Renal cortex interstitium (tissue), 11 donors: ENCODE measurements around the gene USP32. TPM values are rescaled to one million over a fixed set of nuclear protein-coding genes. Genes with fewer than 3 reads are reported as not detected.
A peak's percentile ranks its signal among the peaks of the same experiment; 100 is the strongest.
"Not testable (repeated sequence)": the region's sequence is repeated elsewhere in the genome, so short reads cannot be mapped to it uniquely, and the experiment has no call there.

ENCODE experiments used
- DNase-seq, 11 donors: peaks; one replicate each; pipeline ENCODE4 v3.0.0-alpha.2; 2013; ENCODE audit warnings: low read depth in 9 of 11, low spot score in 4 of 11; ENCODE audit errors: extremely low read depth in 1 of 11
- polyA plus RNA-seq, 3 donors: library from polyadenylated mRNA; unstranded; fragments of 120-200 nt; gene quantifications; one replicate each; pipeline ENCODE4 v1.2.1, GENCODE V29; 2013; ENCODE audit not compliant: insufficient read length in 3 of 3

Gene USP32
- polyA plus RNA-seq, 3 donors, result 40.4 to 48.7 (median 43.6) TPM

GRCh38 chr17:60321336-60322055, 70.4 kb downstream of the USP32 start:
- no peak for DNase-seq

DNA sequence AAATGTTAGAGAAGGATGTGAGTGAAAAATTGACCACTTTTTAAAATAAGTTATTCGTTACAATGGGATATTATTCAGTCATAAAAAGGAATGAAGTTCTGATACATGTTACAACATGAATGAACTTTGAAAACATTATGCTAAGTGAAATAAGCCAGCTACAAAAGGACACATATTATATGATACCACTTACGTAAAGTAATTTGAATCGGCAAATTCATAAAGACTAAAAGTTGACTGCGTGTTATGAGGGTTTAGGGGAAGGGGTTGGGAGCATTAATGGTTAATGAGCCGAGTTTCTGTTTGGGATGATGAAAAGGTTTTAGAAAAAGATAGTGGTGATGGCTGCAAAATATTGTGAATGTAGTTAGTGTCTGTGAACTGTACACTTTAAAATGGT, 73.1 kb downstream of the USP32 start:
- no peak for DNase-seq

- DNase-seq, result no peak
Observed at GRCh38 chr17:60318326-60318725, 73.6 kb downstream of the USP32 start.

GRCh38 chr17:60315650-60316049, 76.3 kb downstream of the USP32 start:
- DNase-seq, result no peak

GRCh38 chr17:60314900-60315299, 77.0 kb downstream of the USP32 start:
- DNase-seq, result not testable (repeated sequence)

- DNase-seq, result no peak
Observed at GRCh38 chr17:60314423-60314822, 77.5 kb downstream of the USP32 start.

DNA sequence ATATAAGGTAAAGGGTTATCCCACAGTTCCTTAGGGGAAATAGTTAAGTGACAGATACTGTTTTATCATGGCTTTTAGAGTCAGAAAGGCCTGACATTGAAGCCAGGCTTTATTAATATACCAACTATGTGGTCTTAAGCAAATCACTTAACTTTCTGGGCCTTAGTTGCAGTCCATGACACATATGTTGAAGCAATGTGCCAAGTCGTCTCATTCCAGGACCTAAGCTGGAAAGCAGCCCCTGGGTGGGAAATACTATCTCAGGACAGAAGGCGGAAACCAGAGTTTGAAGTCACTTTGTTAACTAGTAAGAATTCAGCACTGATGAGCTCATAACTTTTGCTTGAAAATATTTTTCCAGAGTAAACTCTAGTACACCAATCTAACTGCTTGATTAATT, 80.0 kb downstream of the USP32 start:
- peak in 1 of 11 donors; percentile 1 for DNase-seq

- no peak for DNase-seq
Observed at GRCh38 chr17:60311186-60311585, 80.7 kb downstream of the USP32 start.

- no peak for DNase-seq
Observed at GRCh38 chr17:60305141-60305540, 86.8 kb downstream of the USP32 start.

DNA sequence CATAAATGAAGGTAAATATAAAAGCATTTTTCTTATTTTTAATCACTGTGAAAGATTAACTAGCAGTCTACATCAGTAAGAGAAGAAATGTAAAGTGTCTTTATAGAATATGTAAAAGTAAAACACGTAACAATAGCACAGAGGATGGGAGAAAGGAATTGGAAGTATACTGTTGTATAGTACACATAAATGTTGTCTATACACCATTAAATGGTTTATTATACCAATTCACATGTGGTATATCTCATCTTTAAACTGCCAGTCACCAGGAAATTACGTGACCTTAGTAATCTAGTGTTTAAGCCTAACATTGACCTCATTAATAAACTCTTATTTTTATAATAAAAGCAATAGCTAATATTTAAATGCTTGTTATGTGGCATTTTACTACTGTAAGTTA, 87.4 kb downstream of the USP32 start:
- DNase-seq, result no peak

- DNase-seq, result no peak
Observed at GRCh38 chr17:60303406-60304099, 88.4 kb downstream of the USP32 start.

GRCh38 chr17:60301649-60302048, 90.3 kb downstream of the USP32 start:
- DNase-seq, result no peak

DNA sequence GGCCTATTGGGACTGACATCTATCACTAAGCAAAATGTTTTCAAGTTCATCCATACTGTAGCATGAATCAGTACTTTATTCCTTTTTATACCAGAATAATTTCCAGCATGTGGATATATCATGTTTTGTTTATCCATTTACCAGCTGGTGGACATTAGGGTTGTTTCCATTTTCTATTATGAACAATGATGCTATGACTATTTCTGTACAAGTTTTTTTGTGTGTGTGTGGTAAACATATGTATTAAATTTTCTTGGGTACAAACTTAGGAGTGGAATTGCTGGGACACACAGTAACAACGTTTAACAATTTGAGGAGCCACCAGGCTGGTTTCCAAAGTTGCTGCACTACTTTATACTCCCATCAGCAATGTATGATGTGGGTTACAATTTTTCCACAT, 91.0 kb downstream of the USP32 start:
- DNase-seq, result no peak

- DNase-seq, result no peak
Observed at GRCh38 chr17:60300011-60300410, 91.9 kb downstream of the USP32 start.

DNA sequence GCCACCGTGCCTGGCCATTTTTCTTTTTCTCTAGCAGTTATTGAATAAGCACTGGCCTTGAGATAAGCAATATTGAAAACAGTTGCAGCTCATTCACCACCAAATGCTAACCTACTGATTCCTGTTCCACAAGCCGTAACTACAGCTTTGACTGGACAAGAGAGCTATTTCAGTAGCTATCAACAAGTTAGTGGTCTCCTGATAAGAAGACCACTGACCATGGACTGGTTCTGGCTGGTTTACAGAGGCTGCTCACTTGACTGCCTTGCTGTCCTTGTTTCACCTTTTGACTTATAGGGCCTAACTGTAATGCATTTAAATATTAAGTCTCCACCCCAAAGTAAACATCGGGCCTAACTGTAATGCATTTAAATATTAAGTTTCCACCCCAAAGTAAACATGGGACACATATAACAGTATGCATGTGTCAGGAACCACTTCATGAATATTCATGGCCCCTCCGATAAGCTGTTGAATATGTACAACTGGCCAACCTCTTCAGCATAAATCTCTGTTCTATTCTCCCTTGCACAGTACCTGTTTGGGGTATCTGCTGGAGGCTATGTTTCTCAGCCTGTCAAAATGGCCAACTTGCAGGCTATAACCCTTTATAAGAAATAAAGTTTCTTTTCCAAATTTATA, 94.1 kb downstream of the USP32 start:
- DNase-seq, result no peak

DNA sequence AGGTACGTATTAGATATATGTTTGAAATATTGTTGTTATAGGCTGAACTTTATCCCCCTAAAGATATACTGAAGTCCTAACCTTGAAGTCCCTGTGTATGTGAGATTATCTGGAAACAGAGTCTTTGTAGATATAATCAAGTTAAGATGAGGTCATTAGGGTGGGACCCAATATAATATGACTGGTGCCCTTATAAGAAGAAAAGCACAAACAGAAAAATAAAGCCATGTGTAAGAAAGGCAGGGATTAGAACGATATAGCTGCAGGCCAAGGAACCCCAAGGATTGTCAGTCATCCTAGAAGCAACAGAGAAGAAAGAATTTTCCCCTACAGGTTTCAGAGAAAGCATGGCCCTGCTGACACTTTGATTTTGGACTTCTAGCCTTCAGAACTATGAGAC, 95.8 kb downstream of the USP32 start:
- no peak for DNase-seq

GRCh38 chr17:60293580-60294335, 98.2 kb downstream of the USP32 start:
- no peak for DNase-seq

DNA sequence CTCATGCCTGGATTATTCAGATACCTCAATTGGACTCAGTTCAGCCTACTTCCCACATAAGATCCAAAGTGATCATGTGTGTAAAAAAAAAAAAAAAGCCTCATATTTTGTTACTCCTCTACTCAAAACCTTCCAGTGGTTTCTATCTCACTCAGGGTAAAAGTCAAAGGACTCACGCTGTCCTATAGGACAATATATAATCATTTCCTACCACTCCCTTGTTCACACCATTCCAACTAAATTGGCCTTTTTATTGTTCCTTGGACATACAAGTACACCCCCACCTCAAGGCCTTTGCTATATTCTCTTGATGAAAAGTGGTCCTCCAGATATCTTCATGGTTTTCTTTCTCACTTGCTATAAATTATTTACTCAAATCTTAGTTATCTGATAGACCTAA, 99.2 kb downstream of the USP32 start:
- DNase-seq, result no peak

DNA sequence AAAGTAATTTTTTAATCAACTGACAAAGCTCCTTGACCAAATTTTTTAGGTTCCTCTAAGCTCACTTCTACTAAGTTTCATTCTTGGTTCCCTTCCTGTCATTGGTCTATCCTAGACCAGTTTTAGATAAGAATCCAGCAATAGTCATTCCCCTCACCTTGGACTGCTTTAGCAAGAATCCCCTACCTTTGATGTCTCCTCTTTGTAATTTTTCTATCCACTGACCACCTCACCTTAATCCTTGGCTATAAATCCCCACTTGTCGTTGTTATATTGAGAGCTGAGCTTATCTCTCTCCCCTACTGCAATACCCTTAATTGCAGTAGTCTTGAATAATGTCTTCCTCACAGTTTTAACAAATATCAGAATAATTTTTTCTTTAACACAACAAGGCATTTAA, 107.2 kb downstream of the USP32 start:
- DNase-seq, result no peak

DNA sequence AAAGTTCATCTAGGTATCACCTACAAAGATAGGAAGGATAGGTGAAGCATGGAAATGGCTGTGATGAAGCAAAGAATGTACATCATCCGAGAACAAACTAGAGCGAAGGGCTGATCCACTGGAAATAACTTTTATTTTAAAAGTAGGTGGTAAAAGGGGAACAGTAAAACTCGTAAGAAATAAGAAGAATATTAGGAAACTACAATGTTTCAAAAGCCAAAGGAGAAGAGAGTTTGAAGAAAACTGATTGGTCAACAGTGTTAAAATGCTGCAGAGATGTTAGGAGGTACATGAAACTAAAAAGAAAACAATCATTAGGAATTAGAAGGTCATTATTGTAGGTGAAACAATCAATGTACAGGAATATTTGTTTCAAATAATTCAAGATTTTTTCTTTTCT, 108.1 kb downstream of the USP32 start:
- no peak for DNase-seq
